Aorta (tissue), 5 donors: ENCODE results near the gene MYO9A. TPM values are rescaled to one million over a fixed set of nuclear protein-coding genes. Genes with fewer than 3 reads are reported as not detected.

Experiments
- ATAC-seq: fragments of 200-7000 bp; cut with Tn5 transposase; one replicate; pipeline ENCODE4 v1.9.1; 2022; ENCODE audit warnings: moderate library complexity; ENCODE audit not compliant: low FRiP score
- DNase-seq, 2 donors: peaks; one replicate each; pipeline ENCODE4 v3.0.0-alpha.2; 2020
- H3K27ac ChIP-seq, 2 donors: one replicate each; pipeline ENCODE4 v1.5.1; 2013; ENCODE audit warnings: low read length in 2 of 2, mild to moderate bottlenecking in 2 of 2, moderate library complexity in 2 of 2, control low read depth in 1 of 2, inconsistent platforms in 1 of 2, low read depth in 1 of 2
- H3K27me3 ChIP-seq, 2 donors: one replicate each; pipeline ENCODE4 v1.6.1; 2013; ENCODE audit warnings: control low read depth in 1 of 2, low read length in 1 of 2, mild to moderate bottlenecking in 1 of 2, moderate library complexity in 1 of 2; ENCODE audit not compliant: insufficient read depth in 2 of 2, control insufficient read depth in 1 of 2
- H3K36me3 ChIP-seq, 2 donors: one replicate each; pipeline ENCODE4 v1.6.1; 2013; ENCODE audit warnings: control low read depth in 1 of 2, low read length in 1 of 2, mild to moderate bottlenecking in 1 of 2; ENCODE audit not compliant: insufficient read depth in 2 of 2, control insufficient read depth in 1 of 2
- H3K4me1 ChIP-seq, 2 donors: one replicate each; pipeline ENCODE4 v1.6.1; 2013; ENCODE audit warnings: low read length in 2 of 2, control low read depth in 1 of 2, mild to moderate bottlenecking in 1 of 2, moderate library complexity in 1 of 2; ENCODE audit not compliant: insufficient read depth in 2 of 2, control insufficient read depth in 1 of 2
- H3K4me3 ChIP-seq, 2 donors: one replicate each; pipeline ENCODE4 v1.5.1; 2013; ENCODE audit warnings: low read length in 2 of 2, control low read depth in 1 of 2, mild to moderate bottlenecking in 1 of 2
- H3K9me3 ChIP-seq: one replicate; pipeline ENCODE4 v1.6.1; 2013; ENCODE audit warnings: mild to moderate bottlenecking, low read length; ENCODE audit not compliant: control insufficient read depth
- WGBS, 2 donors: extraction: QIAGEN DNeasy Blood & Tissue Kit; methylation state at CpG; one replicate each; pipeline ENCODE4 v1.1.7; 2013; 5-methylcytosine and 5-hydroxymethylcytosine counted together
- intact Hi-C, 2 donors: fragments of 100-400 bp; cut with DNase I; formaldehyde crosslinking; loops; one replicate each; pipeline versions ENCODE4 v1.14.2 to v1.15.0; 2022
- polyA plus RNA-seq, 2 donors: library from polyadenylated mRNA; stranded (reverse); fragments of 200-250 nt; gene quantifications; one replicate each; pipeline ENCODE4 v1.2.3, GENCODE V29; 2013
- total RNA-seq, 2 donors: library from RNA; stranded (reverse); fragmentation: NEBNext Ultra II Directional; extraction: Animal tissue kit (Norgen Biotek cat#: 25700); gene quantifications; one replicate each; pipeline ENCODE4 v1.2.1, GENCODE V29; 2021
- donor health status: healthy with polysubstance abuse.
- donor health status: Bipolar disorder and iron deficiency.
- donor health status: DM: no; HTN: no; CAD: no.
- donor health status: DM: no; HTN: no; CAD: no.
- donor health status: DM: yes; HTN: yes; CAD: no.

Gene MYO9A
- total and polyA plus RNA-seq, 4 donors = 4.9 to 93.7 (median 44.1) TPM

DNA sequence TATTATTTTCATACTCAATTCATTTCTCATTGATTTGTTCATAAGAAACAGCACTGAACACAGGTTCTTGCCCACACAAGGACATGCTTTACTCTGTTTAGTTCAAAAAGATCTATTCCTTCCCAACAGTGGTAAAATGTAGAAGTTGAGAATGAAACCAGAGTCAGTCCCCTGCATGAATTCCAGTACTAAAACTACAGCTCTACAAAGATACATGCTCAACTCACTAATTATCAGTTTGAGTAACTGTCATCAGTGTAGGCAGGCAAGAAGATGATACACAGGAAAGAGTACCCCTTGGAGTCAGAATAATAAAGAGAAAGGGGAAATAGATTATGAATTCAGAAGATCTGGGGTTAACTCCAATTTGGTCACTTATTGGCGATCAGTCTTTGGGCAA lies 264.4 kb downstream of the MYO9A start:
- 98 to 100% methylated on average over 1 of the region's 1 CpG for WGBS, 2 donors
- no peak overlapping the region for H3K27ac ChIP-seq
- ATAC-seq (no peak), DNase-seq (no peak)
- H3K4me1 ChIP-seq = no peaks in the 10 kb centered on the region
- no peaks in the 10 kb centered on the region for H3K9me3 ChIP-seq
- intact Hi-C loops = no loop called here
- H3K36me3 ChIP-seq = peaks cover 0 to 6% of the 10 kb centered on the region in 2 donors
- H3K4me3 ChIP-seq = no peak overlapping the region
- H3K27me3 ChIP-seq = no peaks in the 10 kb centered on the region

- peaks cover 4 to 6% of the 10 kb centered on the region in 2 donors for H3K36me3 ChIP-seq
Observed at GRCh38 chr15:71844916-71845315, 273.0 kb downstream of the MYO9A start.

GRCh38 chr15:71841563-71841962 lies 276.4 kb downstream of the MYO9A start:
- Histone ChIP-seq H3K27me3 (no peaks in the 10 kb centered on the region), H3K27ac (no peak overlapping the region), H3K4me3 (no peak overlapping the region), H3K4me1 (no peaks in the 10 kb centered on the region), H3K9me3 (no peaks in the 10 kb centered on the region), H3K36me3 (peaks cover 3 to 6% of the 10 kb centered on the region in 2 donors)
- DNase-seq = no peak
- no peak for ATAC-seq
- intact Hi-C loops = no loop called here
- WGBS, 2 donors = 90 to 92% methylated on average over 3 of the region's 3 CpGs

More at GRCh38 chr15:71844916-71845315, 273.0 kb downstream of the MYO9A start:
- H3K27ac ChIP-seq = no peak overlapping the region
- no peaks in the 10 kb centered on the region for H3K27me3 ChIP-seq
- no peaks in the 10 kb centered on the region for H3K4me1 ChIP-seq
- intact Hi-C loops = no loop called here
- no peak for ATAC-seq
- H3K9me3 ChIP-seq = no peaks in the 10 kb centered on the region
- DNase-seq = no peak
- no peak overlapping the region for H3K4me3 ChIP-seq
- 90 to 91% methylated on average over 2 of the region's 2 CpGs for WGBS, 2 donors

DNA sequence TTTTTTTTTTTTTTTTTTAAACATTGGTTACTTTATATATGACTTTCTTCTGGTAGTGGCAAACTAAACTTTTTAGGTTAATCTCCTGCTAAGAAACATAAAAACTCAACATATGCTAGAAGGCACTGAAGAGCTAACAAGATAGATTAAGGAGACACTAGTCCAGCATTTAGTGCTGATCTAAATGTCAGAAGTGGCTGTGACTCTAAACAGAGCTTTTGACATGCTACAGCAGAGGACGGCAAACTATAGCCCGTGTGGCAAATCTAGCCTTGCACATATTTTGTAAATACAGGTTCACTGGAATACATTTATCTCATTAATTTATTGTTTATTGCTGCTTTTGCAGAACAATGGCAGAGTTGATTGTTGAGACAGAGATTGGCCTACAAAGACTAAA lies 287.0 kb downstream of the MYO9A start:
- H3K36me3 ChIP-seq = peaks cover 15 to 16% of the 10 kb centered on the region in 2 donors
- no peak overlapping the region for H3K4me3 ChIP-seq
- intact Hi-C loops = no loop called here
- WGBS, 2 donors = 93 to 94% methylated on average over 2 of the region's 2 CpGs
- DNase-seq = no peak
- no peaks in the 10 kb centered on the region for H3K27me3 ChIP-seq
- no peaks in the 10 kb centered on the region for H3K9me3 ChIP-seq
- no peak for ATAC-seq
- H3K27ac ChIP-seq = no peak overlapping the region
- no peaks in the 10 kb centered on the region for H3K4me1 ChIP-seq

- no peak for DNase-seq
- Histone ChIP-seq H3K27me3 (no peaks in the 10 kb centered on the region), H3K36me3 (peaks cover 15 to 21% of the 10 kb centered on the region in 2 donors), H3K27ac (no peak overlapping the region), H3K4me3 (no peak overlapping the region), H3K4me1 (no peaks in the 10 kb centered on the region), H3K9me3 (peaks cover 7% of the 10 kb centered on the region)
- ATAC-seq = no peak
- 70 to 76% methylated on average over 5 of the region's 5 CpGs for WGBS, 2 donors
- intact Hi-C loops = no loop called here
Observed at GRCh38 chr15:71826196-71826595, 291.8 kb downstream of the MYO9A start.

- ATAC-seq = no peak
- H3K4me3 ChIP-seq = no peak overlapping the region
- WGBS, 2 donors = 86 to 88% methylated on average over 4 of the region's 4 CpGs
- H3K27ac ChIP-seq = no peak overlapping the region
- H3K4me1 ChIP-seq = no peaks in the 10 kb centered on the region
- H3K27me3 ChIP-seq = no peaks in the 10 kb centered on the region
- intact Hi-C loops = no loop called here
- no peak for DNase-seq
- H3K9me3 ChIP-seq = peaks cover 7% of the 10 kb centered on the region
- peaks cover 15 to 21% of the 10 kb centered on the region in 2 donors for H3K36me3 ChIP-seq
Observed at GRCh38 chr15:71825021-71825730, 292.8 kb downstream of the MYO9A start.

- no peak for DNase-seq
- Histone ChIP-seq H3K27me3 (no peaks in the 10 kb centered on the region), H3K9me3 (peaks cover 7% of the 10 kb centered on the region), H3K36me3 (peaks cover 10 to 18% of the 10 kb centered on the region in 2 donors), H3K27ac (no peak overlapping the region), H3K4me3 (no peak overlapping the region), H3K4me1 (no peaks in the 10 kb centered on the region)
- intact Hi-C loops = no loop called here
- no peak for ATAC-seq
- 52 to 65% methylated on average over 3 of the region's 3 CpGs for WGBS, 2 donors
Observed at GRCh38 chr15:71823801-71824200, 294.1 kb downstream of the MYO9A start.

GRCh38 chr15:71822890-71823630 lies 294.9 kb downstream of the MYO9A start:
- H3K27me3 ChIP-seq = no peaks in the 10 kb centered on the region
- peaks cover 7% of the 10 kb centered on the region for H3K9me3 ChIP-seq
- intact Hi-C loops = no loop called here
- no peak overlapping the region for H3K4me3 ChIP-seq
- ATAC-seq (no peak), DNase-seq (no peak)
- peaks cover 10 to 18% of the 10 kb centered on the region in 2 donors for H3K36me3 ChIP-seq
- WGBS, 2 donors = 85 to 95% methylated on average over 3 of the region's 3 CpGs
- H3K27ac ChIP-seq = no peak overlapping the region
- H3K4me1 ChIP-seq = no peaks in the 10 kb centered on the region
